NCI-H526 (cell line): ENCODE results near the gene PHGDH.

Experiments
- DNase-seq, 2 experiments: peaks; one replicate each; lab custom pipeline; 2025; lab: John Stamatoyannopoulos, UW

Gene PHGDH

GRCh38 chr1:119790451-119791198 is 78.9 kb downstream of the PHGDH start:
- no peak for DNase-seq

DNA sequence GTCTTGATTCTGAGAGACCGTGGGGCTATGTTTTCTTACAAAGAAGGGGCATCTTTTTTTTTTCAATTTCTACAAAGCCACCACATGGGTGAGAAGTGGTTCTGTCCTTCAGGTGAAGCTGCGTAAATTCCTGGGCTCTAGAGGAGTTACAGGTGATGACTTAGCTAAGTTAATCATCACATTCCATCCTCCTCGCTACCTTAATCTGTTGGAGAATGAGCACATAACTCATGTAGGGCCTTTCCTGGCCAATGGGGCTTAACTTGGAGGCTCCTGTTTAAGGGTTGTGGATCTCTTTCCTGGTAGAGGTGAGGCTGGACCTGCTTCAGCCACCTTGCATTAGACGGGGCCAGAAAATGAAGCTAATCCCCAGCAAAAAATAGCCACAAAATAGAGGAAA is 79.6 kb downstream of the PHGDH start:
- no peak for DNase-seq
